ENCODE data around the gene FUZ.

- TF ChIP-seq EZH2 (IDR thresholded peaks at IDR 0.05) (no peak), CEBPB (IDR thresholded peaks at IDR 0.05; ENCODE audit: low read depth) (no peak), ZBTB33 (IDR thresholded peaks at IDR 0.05; ENCODE audit: extremely low read depth, insufficient replicate concordance, low read length) (no peak), JUND (IDR thresholded peaks at IDR 0.05) (no peak)
- TF ChIP-seq, protein P1, sequence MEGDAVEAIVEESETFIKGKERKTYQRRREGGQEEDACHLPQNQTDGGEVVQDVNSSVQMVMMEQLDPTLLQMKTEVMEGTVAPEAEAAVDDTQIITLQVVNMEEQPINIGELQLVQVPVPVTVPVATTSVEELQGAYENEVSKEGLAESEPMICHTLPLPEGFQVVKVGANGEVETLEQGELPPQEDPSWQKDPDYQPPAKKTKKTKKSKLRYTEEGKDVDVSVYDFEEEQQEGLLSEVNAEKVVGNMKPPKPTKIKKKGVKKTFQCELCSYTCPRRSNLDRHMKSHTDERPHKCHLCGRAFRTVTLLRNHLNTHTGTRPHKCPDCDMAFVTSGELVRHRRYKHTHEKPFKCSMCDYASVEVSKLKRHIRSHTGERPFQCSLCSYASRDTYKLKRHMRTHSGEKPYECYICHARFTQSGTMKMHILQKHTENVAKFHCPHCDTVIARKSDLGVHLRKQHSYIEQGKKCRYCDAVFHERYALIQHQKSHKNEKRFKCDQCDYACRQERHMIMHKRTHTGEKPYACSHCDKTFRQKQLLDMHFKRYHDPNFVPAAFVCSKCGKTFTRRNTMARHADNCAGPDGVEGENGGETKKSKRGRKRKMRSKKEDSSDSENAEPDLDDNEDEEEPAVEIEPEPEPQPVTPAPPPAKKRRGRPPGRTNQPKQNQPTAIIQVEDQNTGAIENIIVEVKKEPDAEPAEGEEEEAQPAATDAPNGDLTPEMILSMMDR (IDR thresholded peaks at IDR 0.05 in 2 of 3, conservative IDR thresholded peaks at IDR 0.05 in 1 of 3; ENCODE audit: borderline replicate concordance in 1 of 3, insufficient read depth in 1 of 3, low read depth in 2 of 3, low read length in 2 of 3) = no peak
Observed at GRCh38 chr19:49806620-49806959, 6.5 kb downstream of the FUZ start.

All from HCT116 (cell line).